Gastrocnemius medialis (tissue), 4 donors: ENCODE data around the gene COA1.

Source experiments
- CTCF ChIP-seq, 5 experiments: fragments of 450-650 bp in 3 of 5; fragments of 200-600 bp in 2 of 5; sonication (generic) in 2 of 5; IDR thresholded peaks in 4 of 5; conservative IDR thresholded peaks in 1 of 5; 1 replicate in 4 of 5; 2 replicates in 1 of 5; pipeline ENCODE4 v1.5.1; 2016 to 2019; ENCODE audit warnings: antibody characterized with exemption in 5 of 5, mild to moderate bottlenecking in 3 of 5, moderate library complexity in 3 of 5
- POLR2A ChIP-seq, 2 donors: fragments of 450-650 bp; IDR thresholded peaks; one replicate each; pipeline ENCODE4 v1.6.1; 2017; ENCODE audit warnings: antibody characterized with exemption in 2 of 2, mild to moderate bottlenecking in 2 of 2, moderate library complexity in 2 of 2

DNA sequence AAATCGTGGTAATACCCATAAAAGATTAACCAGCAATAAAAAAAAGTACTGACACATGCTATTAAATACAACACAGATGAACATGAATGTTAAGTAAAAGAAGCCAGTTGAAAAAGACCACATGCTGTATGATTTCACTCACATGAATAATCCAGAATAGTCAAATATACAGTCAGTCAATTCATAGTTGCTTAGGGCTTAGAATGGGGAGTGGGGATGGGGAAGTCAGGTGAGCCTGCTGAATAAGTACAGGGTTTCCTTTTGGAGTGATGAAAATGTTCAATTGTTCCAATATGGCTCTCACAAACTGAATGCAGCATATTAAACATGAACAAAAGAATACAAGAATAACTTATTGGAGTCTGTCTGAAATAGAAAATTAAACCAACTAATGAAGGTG is 1.8 kb downstream of the COA1 start:
- no peak for TF ChIP-seq CTCF (IDR thresholded peaks at IDR 0.05 in 4 of 5, conservative IDR thresholded peaks at IDR 0.05 in 1 of 5)
- TF ChIP-seq POLR2A (IDR thresholded peaks at IDR 0.05) = no peak
